SK-N-SH (cell line): ENCODE results near the gene IRAG1. TPM values are rescaled to one million over a fixed set of nuclear protein-coding genes. Genes with fewer than 3 reads are reported as not detected.

Source experiments
- CTCF ChIA-PET: fragments of 300-600, 350-600 bp; formaldehyde crosslinking; extraction: SDS; loops from one replicate; lab custom pipeline; 2021; lab: Yijun Ruan, JAX
- POLR2A ChIA-PET: fragments of 350-600 bp; sonication (Branson Sonifier 250); formaldehyde crosslinking; extraction: SDS; loops from one replicate; lab custom pipeline; 2020; ENCODE audit warnings: antibody characterized with exemption, inconsistent platforms; lab: Yijun Ruan, JAX
- DNase-seq: peaks from one replicate; pipeline ENCODE4 v3.0.0; 2012
- H2AFZ ChIP-seq: fragments of 200-600 bp; sonication (generic); 2 replicates; pipeline ENCODE4 v1.8.1; 2016; ENCODE audit warnings: antibody characterized with exemption, mild to moderate bottlenecking, low read depth
- H3F3A ChIP-seq: fragments of 200-600 bp; sonication (generic); replicated peaks from 2 replicates; pipeline ENCODE3; 2016; ENCODE audit warnings: antibody characterized with exemption, mild to moderate bottlenecking; ENCODE audit not compliant: insufficient read depth
- H3K27ac ChIP-seq, 2 experiments: fragments of 200-500 bp in 1 of 2; fragments of 200-600 bp in 1 of 2; sonication (Bioruptor generic) in 1 of 2; sonication (generic), shearing (Covaris generic) in 1 of 2; 2 replicates each; pipeline versions ENCODE4 v1.5.1 to v1.6.1; 2014 to 2016; ENCODE audit warnings: low read depth in 2 of 2, inconsistent platforms in 1 of 2, low read length in 1 of 2, mild to moderate bottlenecking in 1 of 2, mixed read lengths in 1 of 2
- H3K27me3 ChIP-seq: fragments of 200-600 bp; sonication (generic), shearing (Covaris generic); 2 replicates; pipeline ENCODE4 v1.6.1; 2016; ENCODE audit warnings: mixed run types; ENCODE audit not compliant: insufficient read depth
- H3K36me3 ChIP-seq, 2 experiments: fragments of 200-500 bp in 1 of 2; fragments of 200-600 bp in 1 of 2; sonication (Bioruptor generic) in 1 of 2; sonication (generic) in 1 of 2; replicated peaks in 1 of 2; 2 replicates each; pipeline versions ENCODE3 to v1.5.1; 2014 to 2016; ENCODE audit warnings: low read length in 1 of 2, mild to moderate bottlenecking in 1 of 2; ENCODE audit not compliant: insufficient read depth in 2 of 2, control insufficient read depth in 1 of 2
- H3K4me1 ChIP-seq, 2 experiments: fragments of 200-500 bp in 1 of 2; fragments of 200-600 bp in 1 of 2; sonication (Bioruptor generic) in 1 of 2; sonication (generic), shearing (Covaris generic) in 1 of 2; 2 replicates each; pipeline versions ENCODE4 v1.5.1 to v1.6.1; 2014 to 2016; ENCODE audit warnings: low read depth in 1 of 2, low read length in 1 of 2, mixed run types in 1 of 2; ENCODE audit not compliant: insufficient read depth in 2 of 2, control insufficient read depth in 1 of 2
- H3K4me2 ChIP-seq: fragments of 200-600 bp; sonication (generic), shearing (Covaris generic); 2 replicates; pipeline ENCODE4 v1.6.1; 2017; ENCODE audit warnings: mixed run types
- H3K4me3 ChIP-seq, 2 experiments: fragments of 200-500 bp in 1 of 2; fragments of 200-600 bp in 1 of 2; sonication (Bioruptor generic) in 1 of 2; sonication (generic), shearing (Covaris generic) in 1 of 2; 2 replicates each; pipeline versions ENCODE4 v1.5.1 to v1.8.1; 2014 to 2016; ENCODE audit warnings: low read depth in 2 of 2, inconsistent platforms in 1 of 2, low read length in 1 of 2, mild to moderate bottlenecking in 1 of 2, mixed read lengths in 1 of 2, moderate library complexity in 1 of 2
- H3K79me2 ChIP-seq: fragments of 200-600 bp; sonication (generic); 2 replicates; pipeline ENCODE4 v1.8.1; 2017; ENCODE audit warnings: mild to moderate bottlenecking; ENCODE audit not compliant: insufficient read depth
- H3K9ac ChIP-seq: fragments of 200-600 bp; sonication (generic); 2 replicates; pipeline ENCODE4 v1.6.1; 2017; ENCODE audit warnings: mixed run types
- H3K9me2 ChIP-seq: fragments of 200-600 bp; sonication (generic); 2 replicates; pipeline ENCODE4 v1.6.1; 2017; ENCODE audit warnings: mixed run types
- H3K9me3 ChIP-seq: fragments of 200-600 bp; sonication (generic); 2 replicates; pipeline ENCODE4 v1.6.1; 2017; ENCODE audit warnings: mixed run types, mild to moderate bottlenecking, moderate library complexity
- H4K20me1 ChIP-seq: fragments of 200-600 bp; sonication (generic); 2 replicates; pipeline ENCODE4 v1.6.1; 2017; ENCODE audit warnings: mild to moderate bottlenecking, mixed run types; ENCODE audit not compliant: insufficient read depth
- EP300 ChIP-seq, 2 experiments: IDR thresholded peaks; 2 replicates each; pipeline versions ENCODE4 v1.4.0 to v1.6.1; 2012; ENCODE audit warnings: borderline replicate concordance in 1 of 2, low read depth in 1 of 2, low read length in 1 of 2
- FOXJ3 ChIP-seq: sonication (generic); formaldehyde crosslinking; IDR thresholded peaks from 2 replicates; pipeline ENCODE4 v1.5.1; 2020; ENCODE audit warnings: mild to moderate bottlenecking, missing genetic modification reagents
- MEF2A ChIP-seq: IDR thresholded peaks from 2 replicates; pipeline ENCODE4 v1.4.0; 2012; ENCODE audit warnings: low read depth, borderline replicate concordance
- NRF1 ChIP-seq: IDR thresholded peaks from 2 replicates; pipeline ENCODE4 v1.6.1; 2012; ENCODE audit warnings: low read depth, mild to moderate bottlenecking, low read length
- PBX3 ChIP-seq: IDR thresholded peaks from 2 replicates; pipeline ENCODE4; 2012
- SIN3A ChIP-seq: IDR thresholded peaks from 2 replicates; pipeline ENCODE4 v1.6.1; 2012; ENCODE audit warnings: low read depth, mild to moderate bottlenecking, low read length, moderate library complexity, borderline replicate concordance
- SMC3 ChIP-seq: IDR thresholded peaks from 2 replicates; pipeline ENCODE4 v1.6.1; 2012; ENCODE audit warnings: low read depth, low read length, improper control_type of control experiment
- TAF1 ChIP-seq: IDR thresholded peaks from 2 replicates; pipeline ENCODE4 v1.6.1; 2012; ENCODE audit warnings: low read depth, mild to moderate bottlenecking, low read length, moderate library complexity, borderline replicate concordance
- TCF12 ChIP-seq: IDR thresholded peaks from 2 replicates; pipeline ENCODE4 v1.4.0; 2012
- ZBTB33 ChIP-seq: IDR thresholded peaks from 2 replicates; pipeline ENCODE4 v1.4.0; 2012; ENCODE audit warnings: low read depth, borderline replicate concordance
- WGBS: methylation state at CpG from one replicate; pipeline ENCODE4 v1.1.6; 2017; ENCODE audit warnings: low lambda C conversion rate; 5-methylcytosine and 5-hydroxymethylcytosine counted together
- polyA plus RNA-seq, 3 experiments: library from polyadenylated mRNA; depleted of rRNA; stranded (reverse); fragments of >200 nt; gene quantifications; 2 replicates each; pipeline ENCODE4 v1.2.3, GENCODE V29; 2012

IRAG1 gene
- polyA plus RNA-seq, 1 of the 3 experiments (the other 2 are of a cell fraction): 0.05 TPM

- ChIA-PET CTCF (interaction anchor here (1.3 to 5.7 kb wide), 2 partner anchors 10 to 259 kb away, joined by 4 to 31 read pairs; no protein-coding TSS in a partner anchor), POLR2A (interaction anchor here (0.8 kb wide), 1 partner anchor 1204 kb away, joined by 4 read pairs; the partner anchor contains the start of gene ZNF143)
- 63% methylated on average over 1 of the region's 1 CpG for WGBS
- Histone ChIP-seq H3F3A (peaks cover 5% of the 10 kb centered on the region), H3K9me3 (no peaks in the 10 kb centered on the region), H4K20me1 (no peaks in the 10 kb centered on the region), H3K36me3 (no peaks in the 10 kb centered on the region), H3K4me3 (no peak overlapping the region), H3K4me1 (peaks cover 13 to 18% of the 10 kb centered on the region in 2 experiments), H3K27ac (no peak overlapping the region), H3K79me2 (no peaks in the 10 kb centered on the region), H3K27me3 (no peaks in the 10 kb centered on the region), H3K9ac (no peak overlapping the region), H3K9me2 (no peaks in the 10 kb centered on the region), H2AFZ (no peak overlapping the region), H3K4me2 (no peak overlapping the region)
- DNase-seq: no peak
- TF ChIP-seq MEF2A (no peak), ZBTB33 (no peak), SIN3A (no peak), SMC3 (no peak), TAF1 (no peak), NRF1 (no peak), TCF12 (no peak)
These were observed 29.1 kb downstream of the IRAG1 start for GRCh38 chr11:10664496-10664895.

GRCh38 chr11:10663990-10664389 is 29.6 kb downstream of the IRAG1 start:
- Histone ChIP-seq H3K4me1 (peaks cover 8 to 23% of the 10 kb centered on the region in 2 experiments), H4K20me1 (no peaks in the 10 kb centered on the region), H3K36me3 (no peaks in the 10 kb centered on the region), H3K9me2 (no peaks in the 10 kb centered on the region), H3K9me3 (no peaks in the 10 kb centered on the region), H3K4me3 (no peak overlapping the region), H3K79me2 (no peaks in the 10 kb centered on the region), H3K9ac (no peak overlapping the region), H3K27ac (no peak overlapping the region), H3K27me3 (no peaks in the 10 kb centered on the region), H2AFZ (no peak overlapping the region), H3F3A (peaks cover 10% of the 10 kb centered on the region), H3K4me2 (no peak overlapping the region)
- no peak for DNase-seq
- POLR2A ChIA-PET: interaction anchor here (0.8 kb wide), 1 partner anchor 1203 kb away, joined by 4 read pairs; the partner anchor contains the start of gene ZNF143
- no peak for TF ChIP-seq FOXJ3
- no peak for TF ChIP-seq PBX3
- no peak for TF ChIP-seq EP300 (IDR thresholded peaks at IDR 0.05; ENCODE audit: borderline replicate concordance in 1 of 2, low read depth in 1 of 2, low read length in 1 of 2)
- 94% methylated on average over 6 of the region's 6 CpGs for WGBS
- CTCF ChIA-PET: interaction anchor here (1.3 to 5.7 kb wide), 2 partner anchors 9 to 259 kb away, joined by 4 to 31 read pairs; no protein-coding TSS in a partner anchor
